Measurements from ENCODE around the gene VEPH1.

DNA sequence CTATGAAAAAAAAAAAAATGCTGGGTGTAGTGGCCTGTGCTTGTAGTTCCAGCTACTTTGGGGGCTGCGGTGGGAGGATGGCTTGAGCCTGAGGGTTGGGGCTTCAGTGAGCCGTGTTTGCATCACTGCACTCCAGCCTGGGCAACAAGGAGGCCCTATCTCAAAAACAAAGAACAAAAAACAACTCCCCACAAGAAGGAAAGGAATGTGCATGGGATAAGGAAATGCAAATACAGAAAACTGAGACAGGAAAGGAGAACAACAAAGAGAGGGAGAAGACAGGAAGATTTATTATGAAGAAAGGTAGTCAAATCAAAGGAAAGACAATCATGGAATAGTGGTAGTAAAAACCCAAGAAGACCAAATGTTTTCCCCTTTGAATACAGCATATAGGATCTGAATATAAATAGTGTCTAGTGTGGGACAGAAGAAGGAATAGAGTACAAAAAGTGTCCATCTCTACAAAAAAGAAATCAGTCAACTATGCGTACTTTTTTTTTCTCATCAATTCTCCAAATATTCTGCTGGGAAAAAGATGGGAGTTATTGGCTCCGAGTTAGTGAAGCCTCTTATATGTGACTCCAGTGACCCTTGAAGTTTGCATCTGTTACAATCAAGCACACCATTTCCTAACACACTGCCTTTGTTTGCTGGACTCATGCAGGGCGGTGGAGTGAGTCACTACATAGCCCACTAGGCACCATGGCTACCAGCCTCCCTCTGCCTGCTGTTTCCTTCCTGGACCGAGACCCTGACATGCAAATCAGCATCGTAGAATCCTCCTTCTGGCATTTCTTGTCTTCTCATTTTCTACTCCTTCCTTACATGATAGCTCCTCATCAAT, 167.8 kb downstream of the VEPH1 start:
- no peak for TF ChIP-seq EZH2 (IDR thresholded peaks at IDR 0.05; ENCODE audit: borderline replicate concordance, low read length)
- TF ChIP-seq, protein P1, sequence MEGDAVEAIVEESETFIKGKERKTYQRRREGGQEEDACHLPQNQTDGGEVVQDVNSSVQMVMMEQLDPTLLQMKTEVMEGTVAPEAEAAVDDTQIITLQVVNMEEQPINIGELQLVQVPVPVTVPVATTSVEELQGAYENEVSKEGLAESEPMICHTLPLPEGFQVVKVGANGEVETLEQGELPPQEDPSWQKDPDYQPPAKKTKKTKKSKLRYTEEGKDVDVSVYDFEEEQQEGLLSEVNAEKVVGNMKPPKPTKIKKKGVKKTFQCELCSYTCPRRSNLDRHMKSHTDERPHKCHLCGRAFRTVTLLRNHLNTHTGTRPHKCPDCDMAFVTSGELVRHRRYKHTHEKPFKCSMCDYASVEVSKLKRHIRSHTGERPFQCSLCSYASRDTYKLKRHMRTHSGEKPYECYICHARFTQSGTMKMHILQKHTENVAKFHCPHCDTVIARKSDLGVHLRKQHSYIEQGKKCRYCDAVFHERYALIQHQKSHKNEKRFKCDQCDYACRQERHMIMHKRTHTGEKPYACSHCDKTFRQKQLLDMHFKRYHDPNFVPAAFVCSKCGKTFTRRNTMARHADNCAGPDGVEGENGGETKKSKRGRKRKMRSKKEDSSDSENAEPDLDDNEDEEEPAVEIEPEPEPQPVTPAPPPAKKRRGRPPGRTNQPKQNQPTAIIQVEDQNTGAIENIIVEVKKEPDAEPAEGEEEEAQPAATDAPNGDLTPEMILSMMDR (conservative IDR thresholded peaks at IDR 0.05 in 1 of 2, IDR thresholded peaks at IDR 0.05 in 1 of 2; ENCODE audit: extremely low read depth in 1 of 2, insufficient read depth in 1 of 2, low read depth in 1 of 2, low read length in 2 of 2) = no peak
